Posterior cingulate gyrus (tissue), 11 donors: Measurements from ENCODE around the gene TFB1M.
"Not testable (repeated sequence)": the region's sequence is repeated elsewhere in the genome, so short reads cannot be mapped to it uniquely, and the experiment has no call there.

Experiments
- DNase-seq, 10 donors: peaks; one replicate each; pipeline versions ENCODE4 v3.0.0 to v3.0.0-alpha.2; 2020 to 2021; ENCODE audit warnings: mixed read lengths in 3 of 10
- intact Hi-C: fragments of 100-400 bp; cut with DNase I; formaldehyde crosslinking; loops from one replicate; pipeline ENCODE4 v1.15.1; 2023

Gene TFB1M

GRCh38 chr6:155268088-155268867 lies 46.0 kb downstream of the TFB1M start:
- DNase-seq, intact Hi-C loops: not testable (repeated sequence)

- DNase-seq: no peak
- intact Hi-C loops: no loop called here
Observed at GRCh38 chr6:155267411-155267810, 46.9 kb downstream of the TFB1M start.

- intact Hi-C loops: no loop called here
- no peak for DNase-seq
Observed at GRCh38 chr6:155265843-155266535, 48.3 kb downstream of the TFB1M start.

GRCh38 chr6:155264693-155265320 lies 49.5 kb downstream of the TFB1M start:
- intact Hi-C loops: no loop called here
- DNase-seq: peak in 2 of 10 donors; percentile 49 to 81

GRCh38 chr6:155263373-155264063 lies 50.8 kb downstream of the TFB1M start, which contains the start of gene CLDN20:
Gene CLDN20, plus strand, starts transcription at chr6:155264013. Its CDS starts 11,707 bp downstream, at chr6:155275720.
- DNase-seq: no peak
- intact Hi-C loops: no loop called here

- no peak for DNase-seq
- intact Hi-C loops: no loop called here
Observed at GRCh38 chr6:155262655-155263054, 51.6 kb downstream of the TFB1M start.

- intact Hi-C loops: no loop called here
Observed at GRCh38 chr6:155261111-155261900, 53.0 kb downstream of the TFB1M start.

GRCh38 chr6:155260686-155261085 lies 53.6 kb downstream of the TFB1M start:
- no peak for DNase-seq

More at GRCh38 chr6:155261111-155261900, 53.0 kb downstream of the TFB1M start:
- no peak for DNase-seq

GRCh38 chr6:155259897-155260296 lies 54.4 kb downstream of the TFB1M start:
- no peak for DNase-seq
- intact Hi-C loops: no loop called here

More at GRCh38 chr6:155260686-155261085, 53.6 kb downstream of the TFB1M start:
- intact Hi-C loops: no loop called here

GRCh38 chr6:155259204-155259603 lies 55.1 kb downstream of the TFB1M start:
- intact Hi-C loops: no loop called here

GRCh38 chr6:155257796-155258195 lies 56.5 kb downstream of the TFB1M start:
- DNase-seq: no peak
- intact Hi-C loops: no loop called here

More at GRCh38 chr6:155259204-155259603, 55.1 kb downstream of the TFB1M start:
- DNase-seq: no peak

GRCh38 chr6:155256122-155256795 lies 58.0 kb downstream of the TFB1M start:
- intact Hi-C loops: no loop called here
- no peak for DNase-seq

GRCh38 chr6:155254139-155254538 lies 60.1 kb downstream of the TFB1M start:
- no peak for DNase-seq
- intact Hi-C loops: no loop called here

- DNase-seq: no peak
- intact Hi-C loops: no loop called here
Observed at GRCh38 chr6:155253337-155253736, 60.9 kb downstream of the TFB1M start.

- intact Hi-C loops: no loop called here
- peak in 3 of 10 donors; percentile 48 to 90 (median 85) for DNase-seq
Observed at GRCh38 chr6:155252581-155252980, 61.7 kb downstream of the TFB1M start.

- intact Hi-C loops: no loop called here
- DNase-seq: no peak
Observed at GRCh38 chr6:155250701-155251381, 63.4 kb downstream of the TFB1M start.

- intact Hi-C loops: loop anchor here (1.0 to 10.0 kb wide), 3 partner anchors 72 to 374 kb away; no protein-coding TSS in a partner anchor
- peak; percentile 53 to 95 (median 66) for DNase-seq
Observed at GRCh38 chr6:155248008-155249001, 66.0 kb downstream of the TFB1M start.
